IPS DF 6.9 (cell line): Measurements from ENCODE around the gene SPACA4.

Source experiments
- DNase-seq: peaks from one replicate; pipeline ENCODE4 v3.0.0-alpha.2; 2013; ENCODE audit warnings: low read depth, low spot score
- H3K27ac ChIP-seq: one replicate; pipeline ENCODE4 v1.5.1; 2013; ENCODE audit warnings: low read length, control low read depth
- H3K27me3 ChIP-seq: 2 replicates; pipeline ENCODE4 v1.6.1; 2013; ENCODE audit warnings: mild to moderate bottlenecking, low read length; ENCODE audit not compliant: control insufficient read depth, insufficient read depth
- H3K36me3 ChIP-seq: 2 replicates; pipeline ENCODE4 v1.6.1; 2013; ENCODE audit warnings: low read length; ENCODE audit not compliant: control insufficient read depth, insufficient read depth
- H3K4me1 ChIP-seq: 2 replicates; pipeline ENCODE4 v1.6.1; 2013; ENCODE audit warnings: low read length; ENCODE audit not compliant: control insufficient read depth, insufficient read depth
- H3K4me3 ChIP-seq: 2 replicates; pipeline ENCODE4 v1.5.1; 2013; ENCODE audit warnings: mild to moderate bottlenecking, low read length
- H3K9me3 ChIP-seq: 2 replicates; pipeline ENCODE4 v1.6.1; 2013; ENCODE audit warnings: low read length, inconsistent platforms; ENCODE audit not compliant: control insufficient read depth, insufficient read depth
- WGBS: extraction: QIAGEN DNeasy Blood & Tissue Kit; methylation state at CpG from one replicate; pipeline ENCODE4 v1.1.7; 2013; ENCODE audit warnings: mixed read lengths, missing lambda C conversion rate; ENCODE audit not compliant: insufficient read length, insufficient coverage; 5-methylcytosine and 5-hydroxymethylcytosine counted together

Gene SPACA4

GRCh38 chr19:48654299-48655059 is 47.9 kb downstream of the SPACA4 start:
- WGBS, result no CpG with 5 or more reads among the region's 11 CpGs
- DNase-seq, result no peak
- H3K36me3 ChIP-seq, result no peaks in the 10 kb centered on the region
- no peaks in the 10 kb centered on the region for H3K27me3 ChIP-seq
- no peak overlapping the region for H3K27ac ChIP-seq
- no peaks in the 10 kb centered on the region for H3K4me1 ChIP-seq
- no peak overlapping the region for H3K4me3 ChIP-seq
- H3K9me3 ChIP-seq, result no peaks in the 10 kb centered on the region

- no peaks in the 10 kb centered on the region for H3K36me3 ChIP-seq
- WGBS, result no CpG with 5 or more reads among the region's 16 CpGs
- DNase-seq, result no peak
- H3K9me3 ChIP-seq, result no peaks in the 10 kb centered on the region
- H3K27me3 ChIP-seq, result no peaks in the 10 kb centered on the region
- no peaks in the 10 kb centered on the region for H3K4me1 ChIP-seq
- H3K4me3 ChIP-seq, result no peak overlapping the region
- no peak overlapping the region for H3K27ac ChIP-seq
Measured at GRCh38 chr19:48656840-48657474, 50.4 kb downstream of the SPACA4 start.
